Astrocyte of the cerebellum (primary cell): ENCODE results near the gene PPFIBP1.
"Not testable (repeated sequence)": the region's sequence is repeated elsewhere in the genome, so short reads cannot be mapped to it uniquely, and the experiment has no call there.

Experiments
- DNase-seq: peaks from one replicate; pipeline ENCODE4 v3.0.0-alpha.2; 2011; ENCODE audit warnings: low read depth
- H3K4me3 ChIP-seq: 2 replicates; pipeline ENCODE4 v1.5.1; 2011; ENCODE audit warnings: mild to moderate bottlenecking, low read depth, low read length, moderate library complexity
- CTCF ChIP-seq: IDR thresholded peaks from 2 replicates; pipeline ENCODE4 v1.5.1; 2012; ENCODE audit warnings: low read length, low read depth, moderate library complexity, mild to moderate bottlenecking; ENCODE audit errors: missing control alignments
- in situ Hi-C: cut with HindIII; loops from 2 replicates; pipeline ENCODE4 v1.10.0; 2017; ENCODE audit warnings: low sequenced_read_pairs

PPFIBP1 gene

DNA sequence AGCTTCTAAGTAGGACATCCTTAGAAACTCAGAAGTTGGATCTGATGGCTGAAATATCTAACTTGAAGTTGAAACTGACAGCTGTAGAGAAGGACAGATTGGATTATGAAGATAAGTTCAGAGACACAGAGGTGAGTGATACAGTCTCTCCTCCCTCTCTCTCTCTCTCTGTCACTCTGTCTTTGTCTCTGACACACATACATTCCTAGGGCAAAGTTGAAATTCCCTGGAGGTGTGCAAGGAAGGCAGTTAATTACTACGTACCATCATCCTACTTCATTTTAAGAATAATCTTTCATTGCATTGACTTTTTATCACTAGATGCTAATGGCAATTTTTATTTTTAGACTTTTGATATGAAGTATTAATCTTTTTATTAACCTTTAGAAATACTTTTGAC lies 126.0 kb downstream of the PPFIBP1 start:
- in situ Hi-C loops = no loop called here
- no peak for DNase-seq

GRCh38 chr12:27651201-27651600 lies 127.2 kb downstream of the PPFIBP1 start:
- no peak for TF ChIP-seq CTCF
- no peak overlapping the region for H3K4me3 ChIP-seq
- in situ Hi-C loops = no loop called here
- DNase-seq = no peak

More for the DNA sequence above, 126.0 kb downstream of the PPFIBP1 start:
- TF ChIP-seq CTCF = no peak
- no peak overlapping the region for H3K4me3 ChIP-seq

DNA sequence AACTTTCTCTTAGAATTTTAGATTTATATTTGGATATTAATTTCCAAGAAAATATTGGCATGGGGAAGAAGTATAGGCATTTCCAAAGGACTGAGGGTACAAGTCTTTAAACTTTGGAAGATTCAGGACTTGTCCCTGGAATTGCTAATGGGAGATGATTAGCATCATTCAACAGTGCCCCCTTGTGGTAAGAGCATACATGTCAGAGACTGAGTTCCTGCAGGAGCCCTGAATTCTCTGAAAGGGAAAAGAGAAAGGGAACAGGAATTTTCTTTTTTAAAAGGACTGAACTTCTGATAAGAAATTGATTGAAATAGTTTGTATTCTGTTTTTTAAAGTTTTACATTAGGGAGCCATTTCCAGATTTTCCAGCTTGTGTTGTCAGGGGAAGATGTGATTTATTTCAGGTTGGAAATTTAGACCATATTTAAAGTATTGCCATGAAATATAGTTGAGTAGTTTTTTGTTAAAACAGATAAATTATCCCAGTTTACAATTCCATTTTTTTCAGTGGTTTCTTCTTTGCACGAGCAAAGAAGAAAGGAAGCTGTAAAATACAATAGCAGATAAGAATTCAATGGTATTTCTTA lies 128.3 kb downstream of the PPFIBP1 start:
- peak; percentile 86 for TF ChIP-seq CTCF
- no peak overlapping the region for H3K4me3 ChIP-seq
- peak; percentile 80 for DNase-seq
- in situ Hi-C loops = no loop called here

GRCh38 chr12:27653661-27654060 lies 129.7 kb downstream of the PPFIBP1 start:
- no peak for TF ChIP-seq CTCF
- in situ Hi-C loops = no loop called here
- no peak overlapping the region for H3K4me3 ChIP-seq

DNA sequence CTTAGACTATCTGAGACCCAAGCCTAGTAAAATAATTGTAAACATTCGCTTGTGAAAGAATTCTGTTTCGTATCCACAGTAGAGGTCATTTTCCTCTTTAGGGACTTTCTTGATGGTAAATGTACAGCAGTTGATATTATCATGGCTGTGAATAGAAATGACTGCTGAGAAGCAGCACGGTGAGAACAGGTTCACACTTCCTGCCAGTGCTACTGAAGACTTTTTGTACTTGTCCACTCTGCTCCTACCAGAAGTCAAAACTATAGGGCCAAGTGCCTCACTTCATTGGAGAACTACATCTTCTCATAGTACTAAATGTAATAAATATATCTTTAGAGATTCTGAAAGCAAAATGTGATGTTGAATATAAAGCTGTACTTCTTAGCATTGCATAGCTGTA lies 131.5 kb downstream of the PPFIBP1 start:
- in situ Hi-C loops, H3K4me3 ChIP-seq, DNase-seq: not testable (repeated sequence)

More at GRCh38 chr12:27653661-27654060, 129.7 kb downstream of the PPFIBP1 start:
- DNase-seq = no peak

GRCh38 chr12:27657296-27657695 lies 133.3 kb downstream of the PPFIBP1 start:
- in situ Hi-C loops = no loop called here
- DNase-seq = no peak
- TF ChIP-seq CTCF = no peak
- no peak overlapping the region for H3K4me3 ChIP-seq

GRCh38 chr12:27665704-27666103 lies 141.7 kb downstream of the PPFIBP1 start:
- in situ Hi-C loops = no loop called here
- no peak overlapping the region for H3K4me3 ChIP-seq
- no peak for DNase-seq
- no peak for TF ChIP-seq CTCF
